GM12891 (cell line): ENCODE results near the gene APBA2.

Experiments
- PAX5 ChIP-seq: IDR thresholded peaks from 2 replicates; pipeline ENCODE4 v1.6.1; 2011; ENCODE audit warnings: low read length, moderate library complexity, mild to moderate bottlenecking; ENCODE audit not compliant: insufficient read depth, severe bottlenecking
- POLR2A ChIP-seq: IDR thresholded peaks from 2 replicates; pipeline ENCODE4 v1.6.1; 2011; ENCODE audit warnings: low read depth, low read length, control low read depth
- POLR2AphosphoS5 ChIP-seq: IDR thresholded peaks from 2 replicates; pipeline ENCODE4 v1.6.1; 2011; ENCODE audit warnings: low read depth, low read length, control low read depth
- SPI1 ChIP-seq: IDR thresholded peaks from 2 replicates; pipeline ENCODE4 v1.6.1; 2011; ENCODE audit warnings: low read depth, low read length, control low read depth
- TAF1 ChIP-seq: IDR thresholded peaks from 2 replicates; pipeline ENCODE4 v1.6.1; 2011; ENCODE audit warnings: low read depth, low read length, control low read depth

GRCh38 chr15:29106116-29106515 lies 220.3 kb downstream of the APBA2 start:
- no peak for TF ChIP-seq POLR2A
- no peak for TF ChIP-seq PAX5
- TF ChIP-seq TAF1 = no peak
- no peak for TF ChIP-seq SPI1
- no peak for TF ChIP-seq POLR2AphosphoS5
